Activated T-cell treated with anti-CD3 and anti-CD28 coated beads for 48 hours (primary cell): ENCODE measurements around the gene ZMPSTE24.

Experiments
- DNase-seq: peaks from one replicate; pipeline ENCODE4 v3.0.0-alpha.2; 2020; ENCODE audit warnings: low read depth

Gene ZMPSTE24

GRCh38 chr1:40264354-40264781 lies 6.3 kb downstream of the ZMPSTE24 start:
- peak; percentile 24 for DNase-seq

GRCh38 chr1:40265298-40265697 lies 7.3 kb downstream of the ZMPSTE24 start:
- DNase-seq = no peak

- DNase-seq = no peak
Observed at GRCh38 chr1:40265919-40266318, 7.9 kb downstream of the ZMPSTE24 start.

- DNase-seq = no peak
Observed at GRCh38 chr1:40266786-40267535, 8.9 kb downstream of the ZMPSTE24 start.

- no peak for DNase-seq
Observed at GRCh38 chr1:40267767-40268187, 9.7 kb downstream of the ZMPSTE24 start.

GRCh38 chr1:40268211-40268610 lies 10.2 kb downstream of the ZMPSTE24 start:
- no peak for DNase-seq

GRCh38 chr1:40270152-40270834 lies 12.3 kb downstream of the ZMPSTE24 start:
- no peak for DNase-seq

GRCh38 chr1:40272653-40273213 lies 14.7 kb downstream of the ZMPSTE24 start:
- no peak for DNase-seq

- no peak for DNase-seq
Observed at GRCh38 chr1:40273547-40274166, 15.6 kb downstream of the ZMPSTE24 start.

- no peak for DNase-seq
Observed at GRCh38 chr1:40274331-40274730, 16.3 kb downstream of the ZMPSTE24 start.

- DNase-seq = no peak
Observed at GRCh38 chr1:40276122-40276521, 18.1 kb downstream of the ZMPSTE24 start.

- DNase-seq = no peak
Observed at GRCh38 chr1:40281853-40282252, 23.8 kb downstream of the ZMPSTE24 start.

- no peak for DNase-seq
Observed at GRCh38 chr1:40291293-40291692, 33.3 kb downstream of the ZMPSTE24 start.

- no peak for DNase-seq
Observed at GRCh38 chr1:40299366-40300248, 41.6 kb downstream of the ZMPSTE24 start.

- DNase-seq = no peak
Observed at GRCh38 chr1:40300249-40300567, 42.2 kb downstream of the ZMPSTE24 start.

- no peak for DNase-seq
Observed at GRCh38 chr1:40300651-40301050, 42.6 kb downstream of the ZMPSTE24 start.

- no peak for DNase-seq
Observed at GRCh38 chr1:40301066-40301465, 43.0 kb downstream of the ZMPSTE24 start.

- no peak for DNase-seq
Observed at GRCh38 chr1:40301541-40302299, 43.7 kb downstream of the ZMPSTE24 start.

GRCh38 chr1:40302475-40302874 lies 44.4 kb downstream of the ZMPSTE24 start:
- DNase-seq = no peak

- no peak for DNase-seq
Observed at GRCh38 chr1:40303051-40303771, 45.2 kb downstream of the ZMPSTE24 start.
